Tibial artery (tissue), 4 donors: ENCODE measurements around the gene ADAM12.
A peak's percentile ranks its signal among the peaks of the same experiment; 100 is the strongest.

Experiments
- DNase-seq, 2 donors: peaks; one replicate each; pipeline ENCODE4 v3.0.0-alpha.2; 2019
- H3K27ac ChIP-seq, 2 donors: fragments of 200-600 bp; sonication (generic) in 1 of 2; 1 replicate in 1 of 2; 2 replicates in 1 of 2; pipeline ENCODE4 v1.5.1; 2018 to 2019; ENCODE audit warnings: mild to moderate bottlenecking in 1 of 2
- H3K27me3 ChIP-seq, 2 donors: fragments of 200-600 bp; sonication (generic) in 1 of 2; one replicate each; pipeline versions ENCODE4 v1.5.1 to v1.6.0; 2016 to 2019
- H3K36me3 ChIP-seq, 3 donors: fragments of 200-600 bp; sonication (generic) in 2 of 3; one replicate each; pipeline ENCODE4 v1.5.1; 2016 to 2019; ENCODE audit warnings: mild to moderate bottlenecking in 2 of 3
- H3K4me1 ChIP-seq, 4 donors: fragments of 200-600 bp; sonication (generic) in 2 of 4; 1 replicate in 3 of 4; 2 replicates in 1 of 4; pipeline ENCODE4 v1.5.1; 2016 to 2019
- H3K4me3 ChIP-seq, 2 donors: fragments of 200-600 bp; sonication (generic) in 1 of 2; 1 replicate in 1 of 2; 2 replicates in 1 of 2; pipeline ENCODE4 v1.5.1; 2018 to 2019; ENCODE audit warnings: mild to moderate bottlenecking in 2 of 2
- H3K9me3 ChIP-seq, 3 donors: fragments of 200-600 bp; sonication (generic) in 1 of 3; one replicate each; pipeline ENCODE4 v1.5.1; 2016 to 2019
- CTCF ChIP-seq, 2 experiments: fragments of 200-600 bp in 1 of 2; fragments of 450-650 bp in 1 of 2; IDR thresholded peaks; one replicate each; pipeline ENCODE4 v1.5.1; 2017 to 2019; ENCODE audit warnings: antibody characterized with exemption in 2 of 2, mild to moderate bottlenecking in 1 of 2, moderate library complexity in 1 of 2
- intact Hi-C: fragments of 100-400 bp; cut with DNase I; formaldehyde crosslinking; loops from one replicate; pipeline ENCODE4 v1.15.0; 2023; ENCODE audit warnings: low total_unique reads

The ADAM12 gene

GRCh38 chr10:126400641-126401040, 12.4 kb upstream of the ADAM12 start:
- no peaks in the 10 kb centered on the region for H3K9me3 ChIP-seq
- H3K27me3 ChIP-seq, result no peaks in the 10 kb centered on the region
- H3K4me3 ChIP-seq, result no peak overlapping the region
- TF ChIP-seq CTCF (IDR thresholded peaks at IDR 0.05), result no peak
- H3K27ac ChIP-seq, result no peak overlapping the region
- DNase-seq, result no peak
- intact Hi-C loops, result no loop called here
- H3K36me3 ChIP-seq, result no peaks in the 10 kb centered on the region
- H3K4me1 ChIP-seq, result no peaks in the 10 kb centered on the region

DNA sequence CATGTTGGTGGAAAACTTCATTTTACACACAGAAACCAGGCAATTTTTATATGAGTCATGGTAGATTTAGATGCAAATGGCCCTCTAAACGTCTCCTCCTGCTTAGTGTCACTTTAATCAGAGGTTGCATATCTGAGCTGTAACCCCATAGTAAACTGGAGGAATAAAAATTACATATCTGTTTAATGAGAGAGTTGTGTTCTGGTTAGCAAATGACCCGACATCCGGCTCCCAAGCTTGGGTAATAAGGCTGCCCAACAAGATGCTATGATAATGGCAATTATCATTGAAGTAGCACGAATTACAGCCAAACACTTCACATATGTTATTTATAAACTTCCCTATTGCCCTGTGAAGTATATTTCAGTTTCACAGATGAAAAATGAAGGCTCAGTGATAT, 10.6 kb upstream of the ADAM12 start:
- DNase-seq, result no peak
- H3K9me3 ChIP-seq, result no peaks in the 10 kb centered on the region
- H3K4me1 ChIP-seq, result no peaks in the 10 kb centered on the region
- TF ChIP-seq CTCF (IDR thresholded peaks at IDR 0.05), result no peak
- H3K4me3 ChIP-seq, result no peak overlapping the region
- intact Hi-C loops, result no loop called here
- H3K27ac ChIP-seq, result no peak overlapping the region
- no peaks in the 10 kb centered on the region for H3K36me3 ChIP-seq
- no peaks in the 10 kb centered on the region for H3K27me3 ChIP-seq

DNA sequence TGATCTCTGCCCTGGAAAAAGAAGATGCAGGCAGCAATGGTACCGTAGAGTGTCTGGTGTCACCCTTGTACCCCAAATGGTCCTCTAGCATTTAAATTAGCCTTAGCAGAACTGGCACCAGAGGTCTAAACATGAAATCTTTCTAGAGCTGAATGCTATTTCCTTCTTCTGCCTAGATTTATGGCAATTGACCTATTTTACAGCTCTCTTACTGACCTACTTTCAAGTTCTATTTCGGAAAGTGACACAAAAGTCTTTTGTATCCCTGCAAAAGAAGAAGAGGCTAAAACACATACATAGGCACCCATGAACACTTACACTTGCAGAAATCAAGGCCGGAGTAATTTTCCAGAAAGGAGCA, 10.1 kb upstream of the ADAM12 start:
- H3K4me3 ChIP-seq, result no peak overlapping the region
- no peak for TF ChIP-seq CTCF (IDR thresholded peaks at IDR 0.05)
- intact Hi-C loops, result no loop called here
- H3K36me3 ChIP-seq, result no peaks in the 10 kb centered on the region
- DNase-seq, result no peak
- H3K27me3 ChIP-seq, result no peaks in the 10 kb centered on the region
- H3K4me1 ChIP-seq, result no peaks in the 10 kb centered on the region
- no peaks in the 10 kb centered on the region for H3K9me3 ChIP-seq
- no peak overlapping the region for H3K27ac ChIP-seq

GRCh38 chr10:126397640-126398382, 9.5 kb upstream of the ADAM12 start:
- H3K27ac ChIP-seq, result no peak overlapping the region
- no peaks in the 10 kb centered on the region for H3K27me3 ChIP-seq
- H3K36me3 ChIP-seq, result no peaks in the 10 kb centered on the region
- TF ChIP-seq CTCF (IDR thresholded peaks at IDR 0.05), result no peak
- peak in 1 of 2 donors; percentile 39 for DNase-seq
- no peak overlapping the region for H3K4me3 ChIP-seq
- no peaks in the 10 kb centered on the region for H3K4me1 ChIP-seq
- intact Hi-C loops, result no loop called here
- no peaks in the 10 kb centered on the region for H3K9me3 ChIP-seq

DNA sequence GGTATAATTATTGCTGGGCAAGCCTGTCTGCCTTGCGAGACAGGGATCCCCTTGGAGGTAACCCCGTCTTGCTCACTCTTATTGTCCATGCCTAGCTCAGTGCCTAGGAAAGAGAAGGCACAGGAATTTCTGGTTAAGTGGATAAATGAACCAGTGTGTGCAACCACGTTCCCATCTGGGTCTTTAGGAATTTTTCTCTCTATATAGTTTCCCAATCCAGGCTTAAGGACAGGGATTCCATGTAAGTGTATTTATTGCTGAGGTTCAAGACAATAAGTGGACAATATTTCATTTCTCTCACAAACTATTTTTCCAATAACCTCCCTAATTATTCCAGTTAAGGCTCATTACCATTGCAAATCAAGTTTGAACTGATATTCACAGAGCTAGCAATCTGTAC, 8.9 kb upstream of the ADAM12 start:
- Histone ChIP-seq H3K4me3 (no peak overlapping the region), H3K36me3 (no peaks in the 10 kb centered on the region), H3K9me3 (no peaks in the 10 kb centered on the region), H3K27ac (no peak overlapping the region), H3K27me3 (no peaks in the 10 kb centered on the region), H3K4me1 (no peaks in the 10 kb centered on the region)
- TF ChIP-seq CTCF (IDR thresholded peaks at IDR 0.05), result no peak
- intact Hi-C loops, result no loop called here
- no peak for DNase-seq

DNA sequence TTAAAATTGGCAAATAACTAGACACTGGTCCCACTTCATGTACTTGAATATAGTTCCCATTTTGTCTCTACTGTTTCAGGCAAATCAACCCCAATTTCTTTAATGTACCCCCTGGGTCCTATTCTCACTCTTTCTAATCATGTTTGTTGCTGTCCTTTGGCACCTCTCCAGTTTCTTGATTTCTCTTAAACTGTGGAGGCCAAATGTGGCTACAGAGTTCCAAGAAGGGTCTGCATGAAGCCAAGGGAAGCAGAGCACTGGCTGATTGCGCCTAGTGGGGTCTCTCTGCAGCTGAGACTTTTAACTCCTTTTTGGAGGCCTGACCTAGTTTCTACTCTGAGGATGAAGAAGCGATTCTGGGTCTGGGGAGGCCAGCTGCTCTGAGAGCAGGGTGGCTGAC, 6.7 kb upstream of the ADAM12 start:
- no peaks in the 10 kb centered on the region for H3K36me3 ChIP-seq
- no peak for TF ChIP-seq CTCF (IDR thresholded peaks at IDR 0.05)
- no peak overlapping the region for H3K4me3 ChIP-seq
- no peak overlapping the region for H3K27ac ChIP-seq
- intact Hi-C loops, result no loop called here
- no peak for DNase-seq
- H3K27me3 ChIP-seq, result no peaks in the 10 kb centered on the region
- peaks cover 0 to 8% (median 3%) of the 10 kb centered on the region in 4 donors for H3K4me1 ChIP-seq
- H3K9me3 ChIP-seq, result no peaks in the 10 kb centered on the region
